Activated CD8-positive, alpha-beta memory T cell treated with anti-CD3 and anti-CD28 coated beads for 1 hour (primary cell): ENCODE results near the gene XPR1.

Experiments used
- DNase-seq, 2 donors: peaks; one replicate each; pipeline ENCODE4 v3.0.0-alpha.2; 2020; ENCODE audit warnings: low read depth in 1 of 2; ENCODE audit errors: extremely low read depth in 1 of 2

XPR1 gene

DNA sequence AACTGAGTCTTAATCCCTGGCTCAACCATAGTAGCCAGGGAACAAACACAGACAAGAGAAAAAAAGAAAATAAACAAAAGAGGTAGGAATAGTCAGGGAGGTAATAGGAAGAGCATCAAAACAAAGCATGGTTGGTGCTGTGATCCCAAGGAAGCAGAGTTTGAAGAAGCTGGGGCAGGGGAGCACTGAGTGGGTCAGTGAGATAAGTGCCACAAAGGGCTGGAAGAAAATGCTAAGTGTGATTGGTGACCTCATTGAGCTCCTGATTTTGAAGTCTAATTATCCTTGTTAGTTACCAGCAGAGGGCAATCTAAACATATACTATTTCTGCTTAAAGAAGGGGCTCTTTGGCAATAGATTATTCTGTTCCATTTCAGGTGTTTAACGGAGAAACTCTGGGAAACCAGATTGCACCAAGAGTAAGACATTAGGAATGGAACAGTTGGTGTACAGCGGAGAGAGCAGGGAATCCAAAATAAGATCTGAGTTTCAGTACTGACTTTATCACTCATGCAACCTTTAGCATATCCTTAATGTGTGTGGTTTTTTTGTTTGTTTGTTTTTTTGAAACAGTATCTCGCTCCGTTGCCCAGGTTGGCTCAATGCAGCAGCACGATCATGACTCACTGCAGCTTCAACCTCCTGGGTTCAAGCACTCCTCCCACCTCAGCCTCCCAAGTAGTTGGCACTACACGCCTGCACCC lies 250.1 kb downstream of the XPR1 start:
- DNase-seq = no peak

DNA sequence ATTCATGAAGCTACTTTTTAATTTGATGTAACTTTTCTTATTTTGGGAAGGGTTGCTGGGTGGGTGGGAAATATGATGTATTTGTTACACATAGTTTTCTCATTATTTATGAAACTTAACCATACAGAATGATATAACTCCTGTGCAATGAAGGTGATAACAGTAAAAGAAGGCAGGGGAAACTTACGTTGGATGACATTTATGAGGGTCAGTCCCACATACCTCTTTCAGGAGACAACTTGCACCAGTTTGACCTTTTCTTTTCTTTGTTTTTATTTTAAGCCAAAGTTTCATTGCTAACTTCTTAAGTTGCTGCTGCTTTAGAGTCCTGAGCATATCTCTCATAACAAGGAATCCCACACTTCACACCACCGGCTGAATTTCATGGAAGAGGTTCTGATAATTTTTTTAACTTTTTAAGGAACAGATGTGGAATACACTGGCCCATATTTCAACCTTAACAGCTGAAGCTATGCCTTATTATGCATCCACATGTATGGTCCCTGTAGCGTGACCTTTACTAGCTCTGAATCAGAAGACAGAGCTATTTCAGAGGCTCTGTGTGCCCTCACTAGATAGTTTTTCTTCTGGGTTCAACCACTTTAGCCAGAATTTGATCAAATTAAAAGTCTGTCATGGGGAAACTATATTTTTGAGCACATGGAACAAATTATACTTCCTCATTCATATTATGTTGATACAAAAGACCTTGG lies 252.9 kb downstream of the XPR1 start:
- no peak for DNase-seq

DNA sequence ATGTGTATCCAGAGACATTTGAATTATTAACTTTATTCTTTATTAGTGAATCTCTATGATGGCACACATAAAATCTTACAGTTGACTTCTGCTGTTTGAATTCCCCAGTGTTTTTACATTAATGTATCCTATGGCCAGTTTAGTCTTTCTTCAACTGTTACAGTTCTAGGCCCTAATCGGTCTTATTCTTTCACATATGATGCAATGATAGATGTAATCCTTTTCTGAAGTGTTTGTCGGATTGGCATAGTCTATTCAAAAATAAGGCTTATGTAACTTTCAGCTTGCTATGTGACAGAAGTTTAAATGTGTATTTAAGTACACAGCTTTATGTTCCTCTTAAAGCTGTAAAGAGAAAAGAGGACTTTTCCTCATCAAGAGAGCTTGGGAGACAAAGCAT lies 254.5 kb downstream of the XPR1 start:
- no peak for DNase-seq

DNA sequence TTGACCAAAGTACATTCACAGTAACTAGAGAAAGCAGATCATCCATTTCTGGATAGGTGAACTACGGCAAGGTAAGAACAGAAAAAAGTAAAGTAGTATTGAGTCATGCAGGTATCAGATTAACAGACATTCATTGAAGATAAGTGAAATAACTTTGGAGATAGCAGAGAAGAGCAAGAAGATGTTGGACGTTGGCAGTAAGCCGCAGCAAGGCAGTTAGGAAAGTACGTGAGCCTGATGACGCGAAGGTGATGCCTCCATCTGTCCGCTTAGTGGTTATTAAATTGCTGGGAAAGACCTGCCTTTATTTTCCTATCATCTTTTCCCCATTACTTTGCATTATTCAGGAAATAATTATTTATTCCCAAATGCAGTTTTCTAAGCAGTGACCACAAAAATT lies 256.0 kb downstream of the XPR1 start:
- no peak for DNase-seq

DNA sequence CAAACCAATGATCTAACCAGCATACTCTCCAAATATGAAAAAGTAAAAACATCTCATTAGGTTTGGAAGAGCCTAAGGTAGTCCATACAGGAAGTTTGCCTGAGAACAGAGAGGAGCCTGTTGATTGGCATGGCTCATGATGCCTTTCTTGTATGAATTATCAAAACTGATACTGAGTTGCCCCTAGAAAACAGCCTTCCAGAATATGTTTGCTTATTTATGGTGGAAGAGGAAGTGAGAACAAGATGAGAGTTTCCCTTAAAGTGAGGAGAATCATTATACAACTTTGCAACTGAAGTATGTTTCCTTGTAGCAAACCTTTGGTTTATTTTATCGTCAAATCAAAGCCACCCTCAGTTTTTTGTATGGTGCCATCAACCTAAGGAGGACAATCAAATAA lies 257.0 kb downstream of the XPR1 start:
- no peak for DNase-seq

DNA sequence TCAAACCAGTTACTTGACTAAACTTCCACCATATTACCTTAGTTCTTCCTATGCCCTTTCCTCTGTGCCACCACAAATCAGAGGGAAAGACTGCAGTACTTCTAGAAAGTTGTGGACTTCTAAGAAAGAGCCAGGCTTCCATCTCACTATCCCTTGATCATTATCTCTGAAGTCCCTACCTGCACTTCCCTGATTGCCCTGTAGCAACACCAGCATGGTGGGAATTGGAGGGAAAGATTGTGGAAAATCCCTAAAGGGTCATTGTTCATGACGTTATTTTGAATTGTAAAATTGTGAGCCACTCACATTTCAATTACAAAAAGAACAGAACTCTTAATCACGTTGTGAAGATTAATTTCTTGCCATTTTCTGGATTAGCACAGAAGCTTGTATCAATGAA lies 257.5 kb downstream of the XPR1 start:
- DNase-seq = no peak

DNA sequence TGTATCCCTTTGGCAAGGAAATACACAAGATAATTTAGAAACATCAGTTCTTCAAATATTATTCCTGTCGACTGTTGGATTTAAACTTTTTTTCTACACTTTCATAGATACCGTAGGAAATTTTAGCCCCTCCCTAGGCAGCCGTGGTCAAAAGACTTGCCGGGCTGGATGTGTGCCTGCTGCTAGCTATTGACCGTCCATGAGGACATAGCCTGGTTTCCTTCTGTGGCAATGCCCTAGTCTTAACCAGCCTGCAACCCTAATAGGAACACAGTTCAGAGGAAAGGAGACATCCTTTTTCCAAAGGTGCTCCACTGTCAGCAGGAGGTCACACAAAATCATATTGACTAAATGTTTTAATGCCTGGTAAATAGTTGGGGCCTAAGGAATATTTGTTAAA lies 260.4 kb downstream of the XPR1 start:
- no peak for DNase-seq

DNA sequence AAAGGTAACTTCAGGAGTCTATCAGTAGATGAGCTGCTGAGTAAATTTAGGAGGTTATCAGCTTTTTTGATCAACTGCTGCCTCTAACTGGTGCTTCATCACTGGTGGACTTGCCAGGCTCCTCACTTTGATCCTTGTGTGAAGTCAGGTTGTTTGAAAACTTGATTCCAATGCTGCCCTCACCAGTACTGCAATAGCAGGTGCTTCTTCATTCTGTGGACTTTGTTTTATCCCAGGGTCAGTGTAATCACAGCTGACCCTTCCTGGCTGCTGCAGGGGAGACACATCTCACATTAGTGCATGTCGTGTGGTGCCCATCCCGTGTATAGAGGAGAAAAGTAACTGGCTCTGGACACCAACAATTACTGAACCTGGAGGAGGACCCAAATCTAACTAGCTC lies 260.9 kb downstream of the XPR1 start:
- no peak for DNase-seq

DNA sequence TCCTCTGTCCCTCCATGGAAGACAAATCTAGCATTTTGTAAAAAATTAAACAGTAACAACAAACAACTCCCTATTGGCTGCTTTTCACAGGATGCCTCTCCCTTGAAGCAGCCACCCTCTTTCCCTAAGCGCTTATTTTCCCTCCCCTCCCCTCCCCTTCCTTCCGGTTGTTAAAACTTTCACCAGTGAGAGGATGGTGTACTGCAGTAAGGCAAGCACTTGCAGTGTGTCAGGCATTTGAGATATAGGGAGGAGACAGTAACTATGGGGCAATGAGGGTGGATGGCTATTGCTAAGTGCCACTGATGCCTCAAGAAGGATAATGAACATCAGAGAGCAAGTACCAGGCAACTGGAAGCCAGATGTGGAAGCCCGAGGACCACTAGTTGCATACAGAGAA lies 261.8 kb downstream of the XPR1 start:
- no peak for DNase-seq

DNA sequence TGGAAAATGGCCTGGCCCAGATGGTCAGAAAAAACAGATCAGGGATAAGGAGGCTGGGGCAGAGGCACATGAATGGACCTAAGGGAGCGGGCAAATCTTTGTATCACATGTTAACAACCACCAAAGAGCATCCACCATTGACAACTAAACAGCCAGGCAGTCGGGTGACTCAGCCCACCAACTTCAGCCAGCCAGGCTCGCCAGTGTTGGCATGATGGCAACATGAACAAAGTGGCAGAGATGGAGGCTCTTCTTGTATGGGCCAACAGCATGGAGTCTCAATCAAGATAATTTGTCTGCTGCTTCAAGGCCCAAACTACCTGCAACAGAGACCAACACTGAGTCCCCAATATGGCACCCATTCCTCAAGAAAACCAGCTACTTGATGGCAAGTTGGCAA lies 264.3 kb downstream of the XPR1 start:
- DNase-seq = no peak

DNA sequence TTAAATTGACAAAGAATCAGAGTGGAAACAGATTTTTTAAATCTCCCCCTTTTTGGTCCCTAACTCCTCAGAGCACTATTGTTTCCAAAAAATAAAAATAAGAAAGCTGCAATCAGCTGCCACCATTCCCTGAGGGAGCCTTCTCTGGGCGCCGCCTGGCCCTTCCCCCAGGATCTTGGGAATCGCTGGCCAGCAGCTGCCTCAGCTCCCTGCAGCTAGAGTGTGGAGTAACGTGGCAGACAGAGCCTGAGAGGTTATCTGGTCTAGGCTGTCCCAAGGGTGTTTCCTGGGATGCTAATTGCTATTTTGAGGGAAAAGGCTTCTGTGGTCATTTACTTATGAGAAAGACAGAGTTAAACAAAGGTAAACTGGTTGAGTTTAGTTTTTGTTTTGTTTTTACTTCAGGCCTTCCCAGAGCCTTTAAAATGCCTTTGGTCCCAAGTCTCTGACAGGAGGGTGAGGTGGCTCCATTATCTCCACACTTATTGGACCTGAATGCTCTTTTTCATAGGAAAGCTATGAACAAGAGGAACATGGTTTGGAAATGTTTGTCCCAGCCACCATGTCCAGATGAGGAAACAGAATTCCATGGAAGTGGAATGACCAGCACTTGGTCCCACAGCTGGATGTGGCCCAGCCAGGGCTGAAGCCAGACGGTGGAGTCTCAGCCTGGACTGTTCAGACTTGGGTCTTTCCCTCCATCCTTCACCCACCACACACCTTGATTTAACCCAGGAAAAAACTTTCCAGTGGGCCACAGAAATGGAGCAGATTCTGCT lies 266.8 kb downstream of the XPR1 start:
- DNase-seq = no peak

DNA sequence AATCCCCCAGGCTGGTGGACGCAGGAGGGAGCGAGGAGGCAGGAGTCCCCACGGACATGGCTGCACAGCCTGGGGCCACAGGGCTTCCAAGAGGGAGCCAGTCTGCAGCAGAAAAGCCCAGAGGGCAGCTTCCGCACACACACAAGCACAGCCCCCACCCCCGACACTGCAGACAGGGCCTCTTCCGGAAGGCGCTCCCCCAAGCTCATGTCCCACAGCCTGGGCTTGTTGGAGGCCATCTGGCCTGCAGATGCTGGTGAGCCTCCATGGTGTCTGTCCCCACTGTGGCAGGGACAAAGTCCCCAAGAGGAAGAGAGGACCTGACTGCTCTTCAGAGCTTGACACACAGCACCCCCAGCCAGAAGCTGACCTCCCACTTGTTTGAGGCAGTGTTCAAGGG lies 267.4 kb downstream of the XPR1 start:
- no peak for DNase-seq

DNA sequence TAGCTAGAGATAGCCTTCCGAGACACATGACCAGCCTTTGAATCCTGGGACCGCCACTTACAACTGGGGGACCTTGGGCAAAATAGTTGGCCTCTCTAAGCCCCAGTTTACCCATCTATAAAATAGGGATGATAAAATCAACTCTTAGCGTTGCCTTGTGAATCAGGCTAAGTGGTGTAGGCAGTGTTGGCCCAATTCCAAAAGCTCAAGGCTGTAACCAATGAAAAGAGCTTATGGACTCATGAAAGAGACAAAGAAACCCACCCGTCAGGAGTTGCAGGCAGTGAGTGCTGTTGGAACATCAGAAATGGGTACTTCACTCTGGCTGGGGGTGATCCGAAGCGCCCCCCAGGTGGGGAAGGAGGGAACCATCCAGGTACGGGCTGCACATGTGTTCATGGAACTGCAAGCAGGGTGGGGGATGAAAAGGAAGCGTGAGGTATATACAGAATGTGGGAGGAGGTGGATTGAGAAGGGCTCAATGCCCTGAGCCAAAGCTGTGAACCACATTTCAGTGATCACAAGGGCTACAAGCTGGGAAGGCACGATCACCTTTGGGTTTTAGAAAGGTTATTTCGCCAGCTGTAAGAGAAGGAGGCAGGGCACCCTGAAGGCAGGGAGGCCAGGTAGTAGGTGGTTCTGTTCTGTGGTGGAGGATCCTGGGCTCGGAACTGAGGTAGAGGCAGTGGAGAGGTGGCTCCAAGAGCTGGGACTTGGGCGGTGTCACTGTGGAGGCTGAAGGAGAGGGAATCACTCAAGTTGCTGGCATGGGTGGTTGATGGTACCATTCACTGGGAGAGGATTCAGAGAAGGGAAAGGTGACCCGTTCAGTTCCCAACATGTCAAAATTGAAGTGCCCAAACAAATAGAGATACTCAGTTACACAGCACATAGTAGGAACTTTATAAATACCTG lies 269.5 kb downstream of the XPR1 start:
- DNase-seq = no peak

DNA sequence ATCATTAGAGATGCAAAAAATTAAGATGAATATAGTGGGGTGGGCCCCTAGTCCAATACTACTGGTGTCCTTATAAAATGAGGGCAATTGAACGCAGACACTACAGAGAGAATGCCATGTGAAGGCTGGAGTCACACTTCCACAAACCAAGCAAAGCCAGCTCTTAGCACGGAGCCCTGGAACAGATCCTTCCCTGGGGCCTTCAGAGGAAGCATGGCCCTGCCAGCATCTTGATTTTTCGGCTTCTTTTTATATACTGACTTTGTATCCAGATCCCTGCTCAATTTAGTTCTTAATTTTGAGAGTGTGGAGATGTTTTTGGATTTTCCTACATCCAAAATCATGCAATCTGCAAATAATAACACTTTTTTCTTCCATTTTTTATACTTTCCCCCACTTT lies 270.7 kb downstream of the XPR1 start:
- DNase-seq = no peak

DNA sequence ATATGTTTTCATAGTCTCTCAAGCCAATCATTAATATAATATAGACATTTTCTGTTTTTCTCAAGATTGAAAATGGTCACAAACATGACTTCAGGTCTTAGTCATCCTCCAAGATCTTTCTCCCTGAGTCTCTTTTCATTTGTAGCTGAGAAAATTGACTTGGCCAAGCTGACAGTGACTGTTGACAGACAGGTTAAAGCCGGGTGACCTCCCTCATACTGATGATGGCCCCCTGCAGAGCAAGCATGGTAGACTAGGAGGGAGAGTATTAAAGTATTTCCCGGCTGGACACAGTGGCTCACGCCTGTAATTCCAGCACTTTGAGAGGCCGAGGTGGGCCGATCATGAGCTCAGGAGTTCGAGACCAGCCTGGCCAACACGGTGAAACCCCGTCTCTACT lies 274.1 kb downstream of the XPR1 start:
- DNase-seq = no peak

DNA sequence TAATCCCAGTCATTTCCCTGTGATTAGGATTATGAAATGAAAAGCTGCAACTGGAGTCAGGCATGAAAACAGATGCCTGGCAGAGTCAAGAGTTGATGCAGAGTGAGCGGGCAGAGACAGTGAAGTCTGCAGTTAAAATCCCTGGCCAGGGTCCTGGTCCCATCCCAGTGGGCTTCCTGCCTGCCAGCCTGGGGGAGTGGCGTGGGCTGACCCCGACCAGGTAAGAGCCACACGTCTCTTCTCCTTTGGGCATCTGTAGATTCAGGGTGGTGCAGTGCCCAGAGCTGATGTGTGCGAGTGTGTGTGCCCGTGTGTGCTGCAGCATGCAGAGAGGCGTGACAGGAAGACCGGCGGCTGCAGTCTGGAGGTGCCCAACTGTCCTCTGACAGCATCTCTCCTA lies 274.7 kb downstream of the XPR1 start:
- DNase-seq = no peak

DNA sequence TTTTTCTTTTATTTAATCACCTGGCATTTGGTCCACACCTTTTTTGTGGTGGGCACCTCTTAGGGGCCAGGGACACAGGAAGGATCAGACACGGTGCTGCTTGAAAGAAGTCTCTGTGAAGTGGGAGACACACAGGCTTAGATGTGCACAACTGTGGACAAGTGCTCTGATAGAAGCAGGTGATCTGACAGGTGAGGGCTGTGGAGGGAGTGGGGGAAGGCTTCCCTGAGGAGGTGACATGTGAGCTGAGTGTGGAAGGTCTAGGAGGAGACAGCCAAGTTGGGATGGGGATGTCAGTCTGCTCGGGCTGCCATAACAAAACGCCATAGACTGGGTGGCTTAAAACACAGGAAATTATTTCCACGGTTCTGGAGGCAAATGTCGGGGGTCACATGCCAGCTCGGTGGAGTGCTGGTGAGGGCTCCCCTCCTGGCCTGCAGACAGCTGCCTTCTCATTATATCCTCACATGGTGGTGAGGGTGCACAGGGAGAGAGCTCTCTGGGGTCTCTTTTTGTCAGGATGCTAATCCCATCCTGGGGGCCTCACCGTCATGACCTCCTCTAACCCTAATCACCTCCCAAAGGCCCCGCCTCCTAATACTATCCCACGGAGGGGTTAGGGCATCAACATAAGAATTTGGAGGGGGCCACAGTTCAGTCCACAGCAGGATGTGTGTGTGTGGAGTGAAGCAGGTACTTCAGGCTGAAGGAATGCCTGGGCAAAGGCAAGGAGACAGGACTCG lies 275.7 kb downstream of the XPR1 start:
- DNase-seq = no peak

DNA sequence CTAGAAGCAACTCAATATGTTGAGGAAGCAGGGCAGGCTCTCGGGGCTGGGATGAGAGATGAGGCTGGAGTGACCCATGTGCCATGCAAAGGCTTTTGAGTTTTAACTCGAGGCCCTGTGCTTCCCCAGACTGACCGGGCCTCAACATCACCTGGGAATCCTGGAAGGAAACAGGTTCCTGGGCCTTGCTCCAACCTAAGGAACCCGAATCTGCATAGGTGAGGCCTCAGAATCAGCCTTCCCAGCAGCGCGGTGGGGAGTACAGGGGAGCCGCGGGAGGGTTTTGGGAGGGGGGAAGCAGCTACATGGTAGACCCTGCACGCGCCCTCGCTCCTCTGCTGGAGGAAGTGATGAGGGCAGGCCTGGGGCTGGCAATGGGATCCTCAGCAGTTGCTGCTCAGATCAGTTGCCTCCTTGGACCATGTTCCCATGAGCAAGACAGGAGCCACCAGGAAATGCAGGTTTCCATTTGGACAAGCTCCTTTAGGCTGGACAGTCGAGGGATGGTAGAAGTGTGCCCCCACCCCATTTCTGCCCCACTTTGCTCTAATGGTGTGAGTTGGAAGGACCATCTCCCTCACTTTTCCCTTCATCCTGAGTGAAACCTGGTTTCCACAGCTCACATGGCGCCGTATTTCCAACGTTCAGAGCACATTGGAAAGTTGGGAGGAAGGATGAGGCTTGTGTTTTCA lies 276.4 kb downstream of the XPR1 start:
- DNase-seq = no peak

DNA sequence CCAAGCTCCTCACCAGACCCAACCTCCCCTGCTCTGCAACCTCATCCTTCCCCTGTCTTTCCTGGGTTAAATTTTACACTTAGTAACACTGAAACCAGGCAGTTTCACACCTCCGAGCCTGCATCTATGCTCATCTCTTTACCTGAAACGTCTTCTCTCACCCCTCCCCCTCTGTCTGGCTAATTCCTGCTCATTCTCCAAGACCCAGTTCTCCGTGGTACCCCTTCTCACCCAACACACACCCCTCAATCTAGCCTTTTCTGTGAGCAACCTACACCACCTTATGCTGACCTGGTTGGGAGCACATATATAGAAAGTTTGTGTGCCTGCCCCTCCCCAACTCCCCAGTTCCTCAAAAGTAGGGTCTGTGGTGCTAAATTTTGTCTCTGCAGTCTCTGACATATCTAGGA lies 277.2 kb downstream of the XPR1 start:
- DNase-seq = no peak
